ENCODE data around the gene MTMR11. TPM values are rescaled to one million over a fixed set of nuclear protein-coding genes. Genes with fewer than 3 reads are reported as not detected.
"Not testable (repeated sequence)": the region's sequence is repeated elsewhere in the genome, so short reads cannot be mapped to it uniquely, and the experiment has no call there.

The MTMR11 gene
- total RNA-seq, 2 donors from 2014 or later: 6.9 to 9.2 TPM

- Mint-ChIP-seq H3K4me3 (peak overlapping the region; percentile 67 to 89), H3K27ac (no peak overlapping the region), H3K27me3 (ENCODE audit: low read depth) (no peaks in the 10 kb centered on the region), H3K9me3 (no peaks in the 10 kb centered on the region), H3K4me1 (ENCODE audit: low read depth) (peaks cover 28% of the 10 kb centered on the region), H3K36me3 (ENCODE audit: insufficient read depth in 2 of 2) (no peaks in the 10 kb centered on the region)
- DNase-seq (no peak), ATAC-seq (replicated peaks in 1 of 2) (no peak)
Measured at GRCh38 chr1:149915429-149916192, 21.1 kb downstream of the MTMR11 start.

- no peak overlapping the region for H3K27ac Mint-ChIP-seq
- no peak for DNase-seq
- no peak overlapping the region for H3K4me3 Mint-ChIP-seq
- no peaks in the 10 kb centered on the region for H3K36me3 Mint-ChIP-seq (ENCODE audit: insufficient read depth in 2 of 2)
- H3K9me3 Mint-ChIP-seq: no peaks in the 10 kb centered on the region
- no peak for ATAC-seq (replicated peaks in 1 of 2)
- H3K27me3 Mint-ChIP-seq (ENCODE audit: low read depth): no peaks in the 10 kb centered on the region
- H3K4me1 Mint-ChIP-seq (ENCODE audit: low read depth): peaks cover 28% of the 10 kb centered on the region
Measured at GRCh38 chr1:149914545-149914944, 22.1 kb downstream of the MTMR11 start.

GRCh38 chr1:149906570-149907075 is 30.1 kb downstream of the MTMR11 start:
- H3K4me3 Mint-ChIP-seq: no peak overlapping the region
- no peak for ATAC-seq (replicated peaks in 1 of 2)
- peaks cover 0 to 4% of the 10 kb centered on the region in 2 donors for H3K36me3 Mint-ChIP-seq (ENCODE audit: insufficient read depth in 2 of 2)
- no peak overlapping the region for H3K27ac Mint-ChIP-seq
- no peak for DNase-seq
- H3K4me1 Mint-ChIP-seq (ENCODE audit: low read depth): no peaks in the 10 kb centered on the region
- no peaks in the 10 kb centered on the region for H3K9me3 Mint-ChIP-seq
- no peaks in the 10 kb centered on the region for H3K27me3 Mint-ChIP-seq (ENCODE audit: low read depth)

- peaks cover 20% of the 10 kb centered on the region for H3K4me1 Mint-ChIP-seq (ENCODE audit: low read depth)
- no peak overlapping the region for H3K27ac Mint-ChIP-seq
- no peak overlapping the region for H3K4me3 Mint-ChIP-seq
- DNase-seq (no peak), ATAC-seq (replicated peaks in 1 of 2) (no peak)
- H3K27me3 Mint-ChIP-seq (ENCODE audit: low read depth): no peaks in the 10 kb centered on the region
- peaks cover 0 to 2% of the 10 kb centered on the region in 2 donors for H3K9me3 Mint-ChIP-seq
- peaks cover 2 to 6% of the 10 kb centered on the region in 2 donors for H3K36me3 Mint-ChIP-seq (ENCODE audit: insufficient read depth in 2 of 2)
Measured at GRCh38 chr1:149903836-149904491, 32.7 kb downstream of the MTMR11 start.

- peaks cover 23% of the 10 kb centered on the region for H3K4me1 Mint-ChIP-seq (ENCODE audit: low read depth)
- ATAC-seq (replicated peaks in 1 of 2) (peak; percentile 98), DNase-seq (peak; percentile 84 to 89)
- peak within 1 kb of the TSS; percentile 81 to 83 for H3K4me3 Mint-ChIP-seq
- H3K9me3 Mint-ChIP-seq: peaks cover 0 to 2% of the 10 kb centered on the region in 2 donors
- peak within 1 kb of the TSS; percentile 43 for H3K27ac Mint-ChIP-seq
- H3K36me3 Mint-ChIP-seq (ENCODE audit: insufficient read depth in 2 of 2): peaks cover 2 to 6% of the 10 kb centered on the region in 2 donors
- no peaks in the 10 kb centered on the region for H3K27me3 Mint-ChIP-seq (ENCODE audit: low read depth)
Measured at GRCh38 chr1:149899460-149900284, 37.0 kb downstream of the MTMR11 start, which contains the start of gene BOLA1. Gene BOLA1, plus strand, starts transcription at chr1:149899568. Its CDS starts 492 bp downstream, at chr1:149900060.

- no peak for ATAC-seq (replicated peaks in 1 of 2)
- Mint-ChIP-seq H3K4me1 (ENCODE audit: low read depth) (peaks cover 23% of the 10 kb centered on the region), H3K27me3 (ENCODE audit: low read depth) (no peaks in the 10 kb centered on the region), H3K36me3 (ENCODE audit: insufficient read depth in 2 of 2) (peaks cover 2 to 3% of the 10 kb centered on the region in 2 donors), H3K27ac (no peak overlapping the region), H3K9me3 (peaks cover 0 to 2% of the 10 kb centered on the region in 2 donors), H3K4me3 (no peak overlapping the region)
- DNase-seq: no peak
Measured at GRCh38 chr1:149896575-149896974, 40.1 kb downstream of the MTMR11 start.

- no peak for DNase-seq
- no peak overlapping the region for H3K27ac Mint-ChIP-seq
Measured at GRCh38 chr1:149888999-149889289, 47.7 kb downstream of the MTMR11 start.

GRCh38 chr1:149888247-149888998 is 48.3 kb downstream of the MTMR11 start:
- no peak overlapping the region for H3K27ac Mint-ChIP-seq
- H3K9me3 Mint-ChIP-seq: no peaks in the 10 kb centered on the region
- ATAC-seq (replicated peaks in 1 of 2) (peak; percentile 27 to 33), DNase-seq (peak; percentile 86)
- no peaks in the 10 kb centered on the region for H3K36me3 Mint-ChIP-seq (ENCODE audit: insufficient read depth in 2 of 2)
- H3K4me1 Mint-ChIP-seq (ENCODE audit: low read depth): no peaks in the 10 kb centered on the region
- H3K27me3 Mint-ChIP-seq (ENCODE audit: low read depth): no peaks in the 10 kb centered on the region
- H3K4me3 Mint-ChIP-seq: no peak overlapping the region

More at GRCh38 chr1:149888999-149889289, 47.7 kb downstream of the MTMR11 start:
- no peaks in the 10 kb centered on the region for H3K27me3 Mint-ChIP-seq (ENCODE audit: low read depth)
- no peaks in the 10 kb centered on the region for H3K4me1 Mint-ChIP-seq (ENCODE audit: low read depth)
- no peak for ATAC-seq (replicated peaks in 1 of 2)
- no peak overlapping the region for H3K4me3 Mint-ChIP-seq
- no peaks in the 10 kb centered on the region for H3K36me3 Mint-ChIP-seq (ENCODE audit: insufficient read depth in 2 of 2)
- H3K9me3 Mint-ChIP-seq: no peaks in the 10 kb centered on the region

- H3K27ac Mint-ChIP-seq: no peak overlapping the region
- H3K4me3 Mint-ChIP-seq: no peak overlapping the region
- no peaks in the 10 kb centered on the region for H3K4me1 Mint-ChIP-seq (ENCODE audit: low read depth)
- H3K27me3 Mint-ChIP-seq (ENCODE audit: low read depth): no peaks in the 10 kb centered on the region
- DNase-seq: peak; percentile 88 to 90
- peak; percentile 46 to 55 for ATAC-seq (replicated peaks in 1 of 2)
- H3K9me3 Mint-ChIP-seq: no peaks in the 10 kb centered on the region
- no peaks in the 10 kb centered on the region for H3K36me3 Mint-ChIP-seq (ENCODE audit: insufficient read depth in 2 of 2)
Measured at GRCh38 chr1:149887456-149888246, 49.0 kb downstream of the MTMR11 start.

GRCh38 chr1:149887196-149887455 is 49.6 kb downstream of the MTMR11 start:
- H3K4me3 Mint-ChIP-seq; H3K36me3 Mint-ChIP-seq (ENCODE audit: insufficient read depth in 2 of 2); H3K4me1 Mint-ChIP-seq (ENCODE audit: low read depth); DNase-seq; H3K27me3 Mint-ChIP-seq (ENCODE audit: low read depth); ATAC-seq (replicated peaks in 1 of 2); H3K27ac Mint-ChIP-seq; H3K9me3 Mint-ChIP-seq: not testable (repeated sequence)

GRCh38 chr1:149886396-149887195 is 50.1 kb downstream of the MTMR11 start:
- no peaks in the 10 kb centered on the region for H3K9me3 Mint-ChIP-seq
- H3K4me1 Mint-ChIP-seq (ENCODE audit: low read depth): peaks cover 10% of the 10 kb centered on the region
- H3K4me3 Mint-ChIP-seq: no peak overlapping the region
- ATAC-seq (replicated peaks in 1 of 2) (peak; percentile 56 to 58), DNase-seq (peak; percentile 92 to 94)
- no peaks in the 10 kb centered on the region for H3K27me3 Mint-ChIP-seq (ENCODE audit: low read depth)
- H3K27ac Mint-ChIP-seq: no peak overlapping the region
- no peaks in the 10 kb centered on the region for H3K36me3 Mint-ChIP-seq (ENCODE audit: insufficient read depth in 2 of 2)

- not testable (repeated sequence) for H3K4me3 Mint-ChIP-seq; H3K9me3 Mint-ChIP-seq; DNase-seq; H3K36me3 Mint-ChIP-seq (ENCODE audit: insufficient read depth in 2 of 2); H3K27me3 Mint-ChIP-seq (ENCODE audit: low read depth); H3K27ac Mint-ChIP-seq
- peak; percentile 0 for ATAC-seq (replicated peaks in 1 of 2)
- H3K4me1 Mint-ChIP-seq (ENCODE audit: low read depth): peaks cover 13% of the 10 kb centered on the region
Measured at GRCh38 chr1:149886121-149886395, 50.6 kb downstream of the MTMR11 start.

Data from activated T-cell treated with anti-CD3 and anti-CD28 coated beads, Interleukin-2, amount 50 U/mL, for 72 hours (primary cell).